DOHH2 (cell line): ENCODE results near the gene NPAS2.

Source experiments
- H3F3A ChIP-seq: fragments of 200-600 bp; sonication (generic), shearing (Covaris generic); 2 replicates; pipeline ENCODE4 v1.6.0; 2016; ENCODE audit warnings: antibody characterized with exemption, mild to moderate bottlenecking; ENCODE audit not compliant: control insufficient read depth, insufficient read depth
- H3K27ac ChIP-seq: fragments of 200-600 bp; sonication (generic); 2 replicates; pipeline ENCODE4 v1.5.1; 2014; ENCODE audit warnings: low read depth, mild to moderate bottlenecking, low read length, moderate library complexity
- H3K27me3 ChIP-seq: fragments of 200-600 bp; sonication (generic); 2 replicates; pipeline ENCODE4 v1.6.1; 2014; ENCODE audit warnings: mild to moderate bottlenecking, low read length, mixed read lengths; ENCODE audit not compliant: control insufficient read depth
- H3K36me3 ChIP-seq: fragments of 200-600 bp; sonication (generic); 2 replicates; pipeline ENCODE4 v1.6.1; 2014; ENCODE audit warnings: mild to moderate bottlenecking, low read length, moderate library complexity, mixed read lengths; ENCODE audit not compliant: control insufficient read depth
- H3K4me1 ChIP-seq: fragments of 200-600 bp; sonication (generic); 2 replicates; pipeline ENCODE4 v1.6.1; 2014; ENCODE audit warnings: mild to moderate bottlenecking, low read length, mixed read lengths; ENCODE audit not compliant: control insufficient read depth
- H3K4me2 ChIP-seq: fragments of 200-600 bp; sonication (generic); 2 replicates; pipeline ENCODE4 v1.6.0; 2014; ENCODE audit warnings: mild to moderate bottlenecking, low read length, moderate library complexity
- H3K4me3 ChIP-seq: fragments of 200-600 bp; sonication (generic); 2 replicates; pipeline ENCODE4 v1.5.1; 2014; ENCODE audit warnings: mild to moderate bottlenecking, low read length, mixed read lengths
- H3K79me2 ChIP-seq: fragments of 200-600 bp; sonication (generic); 2 replicates; pipeline ENCODE4 v1.6.1; 2014; ENCODE audit warnings: mild to moderate bottlenecking, low read length, mixed read lengths; ENCODE audit not compliant: control insufficient read depth
- H3K9me2 ChIP-seq: fragments of 200-600 bp; sonication (generic); replicated peaks from 2 replicates; pipeline ENCODE4 v1.6.1; 2014; ENCODE audit warnings: mild to moderate bottlenecking, low read length, mixed read lengths; ENCODE audit not compliant: control insufficient read depth
- H3K9me3 ChIP-seq: fragments of 200-600 bp; sonication (generic); 2 replicates; pipeline ENCODE4 v1.6.1; 2014; ENCODE audit warnings: antibody characterized with exemption, low read length, mixed read lengths; ENCODE audit not compliant: control insufficient read depth, insufficient read depth
- H4K20me1 ChIP-seq: fragments of 200-600 bp; sonication (generic); 2 replicates; pipeline ENCODE4 v1.6.0; 2014; ENCODE audit warnings: low read depth, mild to moderate bottlenecking, antibody characterized with exemption, low read length, moderate library complexity; ENCODE audit not compliant: control insufficient read depth, insufficient read depth
- CTCF ChIP-seq: fragments of 200-600 bp; sonication (generic); IDR thresholded peaks from one replicate; pipeline ENCODE4 v1.5.1; 2014; ENCODE audit warnings: antibody characterized with exemption, mild to moderate bottlenecking, low read depth, low read length; ENCODE audit not compliant: poor library complexity, severe bottlenecking
- EZH2phosphoT487 ChIP-seq: fragments of 200-600 bp; sonication (generic); IDR thresholded peaks from 2 replicates; pipeline ENCODE4 v1.6.1; 2017; ENCODE audit warnings: borderline replicate concordance, mild to moderate bottlenecking, antibody characterized with exemption, low read length, moderate library complexity, mixed read lengths

Gene NPAS2

GRCh38 chr2:101041413-101041812 is 221.5 kb downstream of the NPAS2 start:
- no peaks in the 10 kb centered on the region for H4K20me1 ChIP-seq
- TF ChIP-seq EZH2phosphoT487 (no peak), CTCF (no peak)
- H3K9me3 ChIP-seq = no peaks in the 10 kb centered on the region
- peaks cover 3% of the 10 kb centered on the region; the same call in 1 of the 2 replicates for H3K4me1 ChIP-seq
- no peaks in the 10 kb centered on the region for H3K36me3 ChIP-seq
- H3K4me3 ChIP-seq = no peak overlapping the region
- no peaks in the 10 kb centered on the region for H3K79me2 ChIP-seq
- no peaks in the 10 kb centered on the region for H3F3A ChIP-seq
- 0 out of 2 replicates have a peak, but pooled peaks cover 3% of the 10 kb centered on the region for H3K27me3 ChIP-seq
- H3K9me2 ChIP-seq = no peaks in the 10 kb centered on the region
- H3K4me2 ChIP-seq = no peak overlapping the region
- no peak overlapping the region for H3K27ac ChIP-seq

- Histone ChIP-seq H3K36me3 (no peaks in the 10 kb centered on the region), H3K9me2 (no peaks in the 10 kb centered on the region), H3K4me3 (no peak overlapping the region), H3K4me1 (no peaks in the 10 kb centered on the region), H3K27ac (no peak overlapping the region), H3F3A (no peaks in the 10 kb centered on the region), H4K20me1 (no peaks in the 10 kb centered on the region), H3K4me2 (no peak overlapping the region), H3K9me3 (no peaks in the 10 kb centered on the region), H3K79me2 (no peaks in the 10 kb centered on the region), H3K27me3 (0 out of 2 replicates have a peak, but pooled peaks cover 3% of the 10 kb centered on the region)
- TF ChIP-seq CTCF (no peak), EZH2phosphoT487 (no peak)
Measured at GRCh38 chr2:101045330-101045729, 225.4 kb downstream of the NPAS2 start.
